Testis (tissue), 2 donors: ENCODE measurements around the gene KCNJ14.

Experiments
- POLR2A ChIP-seq: fragments of 450-650 bp; IDR thresholded peaks from one replicate; pipeline ENCODE4 v1.6.1; 2017; ENCODE audit warnings: antibody characterized with exemption, mild to moderate bottlenecking, moderate library complexity
- TF ChIP-seq, protein P1 (sequence below), 3 experiments: fragments of 450-650 bp in 2 of 3; fragments of 200-600 bp in 1 of 3; sonication (generic) in 1 of 3; IDR thresholded peaks; one replicate each; pipeline ENCODE4 v1.5.1; 2016 to 2019; ENCODE audit warnings: antibody characterized with exemption in 3 of 3, mild to moderate bottlenecking in 2 of 3, moderate library complexity in 1 of 3

DNA sequence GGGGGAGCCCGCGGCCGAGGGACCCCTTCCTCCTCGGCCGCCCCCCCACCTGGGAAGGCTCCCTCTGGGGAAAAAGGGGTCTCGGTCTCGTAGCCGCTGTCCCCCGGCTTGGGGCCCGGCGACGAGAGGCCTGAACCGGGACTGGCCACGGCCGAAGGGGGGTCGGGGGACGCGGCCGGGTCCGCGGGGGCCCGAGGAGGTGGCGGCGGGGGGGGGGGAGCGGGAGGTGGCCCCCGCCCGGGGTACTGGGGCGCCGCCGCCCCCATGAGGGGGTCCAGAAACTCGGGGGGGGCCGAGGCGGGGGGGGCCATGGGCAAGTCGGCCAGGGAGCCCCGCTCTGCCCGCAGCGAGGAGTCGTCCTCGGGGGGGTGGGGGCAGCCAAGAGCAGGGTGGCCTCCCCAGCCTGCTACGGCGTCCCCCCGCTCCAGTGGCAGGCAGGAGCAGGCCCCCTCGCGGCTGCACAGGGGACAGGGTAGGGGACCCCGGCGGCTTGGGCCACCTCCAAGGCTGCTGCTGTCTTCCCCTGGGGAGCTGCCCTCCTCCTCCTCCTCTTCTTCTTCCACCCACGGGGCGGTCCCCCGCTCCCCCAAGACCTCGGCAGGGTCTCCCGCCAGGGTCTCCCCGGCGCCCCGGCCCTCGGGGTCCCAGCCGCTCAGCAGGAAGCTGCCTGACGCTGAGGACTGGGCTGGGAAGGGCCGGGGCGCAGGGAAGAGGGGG lies 43.4 kb downstream of the KCNJ14 start:
- TF ChIP-seq, protein P1, sequence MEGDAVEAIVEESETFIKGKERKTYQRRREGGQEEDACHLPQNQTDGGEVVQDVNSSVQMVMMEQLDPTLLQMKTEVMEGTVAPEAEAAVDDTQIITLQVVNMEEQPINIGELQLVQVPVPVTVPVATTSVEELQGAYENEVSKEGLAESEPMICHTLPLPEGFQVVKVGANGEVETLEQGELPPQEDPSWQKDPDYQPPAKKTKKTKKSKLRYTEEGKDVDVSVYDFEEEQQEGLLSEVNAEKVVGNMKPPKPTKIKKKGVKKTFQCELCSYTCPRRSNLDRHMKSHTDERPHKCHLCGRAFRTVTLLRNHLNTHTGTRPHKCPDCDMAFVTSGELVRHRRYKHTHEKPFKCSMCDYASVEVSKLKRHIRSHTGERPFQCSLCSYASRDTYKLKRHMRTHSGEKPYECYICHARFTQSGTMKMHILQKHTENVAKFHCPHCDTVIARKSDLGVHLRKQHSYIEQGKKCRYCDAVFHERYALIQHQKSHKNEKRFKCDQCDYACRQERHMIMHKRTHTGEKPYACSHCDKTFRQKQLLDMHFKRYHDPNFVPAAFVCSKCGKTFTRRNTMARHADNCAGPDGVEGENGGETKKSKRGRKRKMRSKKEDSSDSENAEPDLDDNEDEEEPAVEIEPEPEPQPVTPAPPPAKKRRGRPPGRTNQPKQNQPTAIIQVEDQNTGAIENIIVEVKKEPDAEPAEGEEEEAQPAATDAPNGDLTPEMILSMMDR (IDR thresholded peaks at IDR 0.05): no peak
- TF ChIP-seq POLR2A: no peak
